IPS-18a (cell line): ENCODE data around the gene SLC31A1.
A peak's percentile ranks its signal among the peaks of the same experiment; 100 is the strongest.
"Not testable (repeated sequence)": the region's sequence is repeated elsewhere in the genome, so short reads cannot be mapped to it uniquely, and the experiment has no call there.

Source experiments
- H3K27ac ChIP-seq: one replicate; pipeline ENCODE4 v1.5.1; 2013; ENCODE audit warnings: low read length
- H3K27me3 ChIP-seq: one replicate; pipeline ENCODE4 v1.6.1; 2013; ENCODE audit warnings: mild to moderate bottlenecking, low read length; ENCODE audit not compliant: control insufficient read depth, insufficient read depth
- H3K36me3 ChIP-seq: one replicate; pipeline ENCODE4 v1.6.1; 2013; ENCODE audit warnings: low read depth, low read length; ENCODE audit not compliant: control insufficient read depth
- H3K4me1 ChIP-seq: one replicate; pipeline ENCODE4 v1.6.1; 2013; ENCODE audit warnings: low read depth, low read length; ENCODE audit not compliant: control insufficient read depth
- H3K4me3 ChIP-seq: one replicate; pipeline ENCODE4 v1.5.1; 2013; ENCODE audit warnings: low read length
- H3K9ac ChIP-seq: one replicate; pipeline ENCODE4 v1.6.1; 2013; ENCODE audit warnings: mild to moderate bottlenecking, low read length, moderate library complexity
- H3K9me3 ChIP-seq: one replicate; pipeline ENCODE4 v1.6.1; 2013; ENCODE audit warnings: low read depth, low read length; ENCODE audit not compliant: control insufficient read depth

Gene SLC31A1

DNA sequence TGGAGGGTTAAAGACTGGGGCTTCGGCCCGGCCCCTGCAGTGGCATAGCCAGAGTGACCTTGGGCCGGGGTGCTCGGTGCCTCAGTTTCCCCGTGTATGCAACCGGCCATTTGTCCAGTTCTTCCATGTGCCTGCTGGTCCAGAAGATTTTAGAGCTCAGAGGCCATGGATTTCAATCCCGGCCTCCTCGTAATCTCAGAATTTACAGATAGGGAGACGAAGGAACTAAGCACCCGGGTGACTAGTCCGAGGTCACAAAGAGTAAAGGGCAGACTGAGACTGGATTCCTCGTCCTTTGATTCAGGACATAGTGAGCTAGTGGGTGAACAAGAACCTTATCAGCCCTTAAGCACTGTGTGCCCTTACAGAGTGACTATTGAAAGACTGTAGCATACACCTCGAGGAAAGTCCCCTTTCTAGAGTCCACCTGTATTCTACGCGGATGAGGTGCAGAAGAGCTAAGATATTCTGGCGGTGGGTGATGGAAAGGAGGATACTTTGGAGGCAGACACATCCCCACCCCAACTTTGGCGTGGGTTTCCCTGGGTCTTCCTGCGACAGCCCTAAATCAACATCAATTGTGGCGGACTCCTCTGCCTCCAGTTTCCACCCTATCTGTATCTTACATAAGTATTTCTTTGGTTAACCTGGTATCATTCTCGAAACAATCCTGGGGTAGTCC lies 597 bp downstream of the SLC31A1 start:
- peak overlapping the region; percentile 67 for H3K9ac ChIP-seq
- H3K4me3 ChIP-seq: peak overlapping the region; percentile 97
- H3K27ac ChIP-seq: peak overlapping the region; percentile 46
- peaks cover 5% of the 10 kb centered on the region for H3K36me3 ChIP-seq
- H3K27me3 ChIP-seq: no peaks in the 10 kb centered on the region
- H3K4me1 ChIP-seq: peaks cover 13% of the 10 kb centered on the region
- H3K9me3 ChIP-seq: no peaks in the 10 kb centered on the region

GRCh38 chr9:113222482-113222841 lies 1.1 kb downstream of the SLC31A1 start:
- no peaks in the 10 kb centered on the region for H3K27me3 ChIP-seq
- H3K9me3 ChIP-seq: no peaks in the 10 kb centered on the region
- H3K4me1 ChIP-seq: peaks cover 13% of the 10 kb centered on the region
- H3K36me3 ChIP-seq: peaks cover 5% of the 10 kb centered on the region
- H3K4me3 ChIP-seq: peak overlapping the region; percentile 97
- H3K27ac ChIP-seq: no peak overlapping the region
- H3K9ac ChIP-seq: no peak overlapping the region

DNA sequence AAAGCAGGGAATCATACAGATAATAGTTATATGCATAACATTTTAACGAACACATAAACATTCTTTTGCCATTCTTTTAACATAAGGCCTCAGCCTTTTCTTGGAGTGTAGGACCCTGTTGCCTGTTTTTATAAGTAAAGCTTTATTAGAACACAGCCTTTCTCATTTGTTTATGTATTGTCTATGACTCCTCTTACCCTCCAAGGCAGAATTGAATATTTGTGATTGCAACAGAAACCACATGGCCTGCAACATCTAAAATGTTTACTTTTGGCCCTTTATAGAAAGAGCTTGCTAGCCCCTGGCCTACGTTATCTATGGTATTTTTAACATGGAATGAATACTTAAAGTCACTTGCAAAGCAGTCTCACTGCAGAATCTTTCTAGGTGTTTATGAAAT lies 2.6 kb downstream of the SLC31A1 start:
- no peaks in the 10 kb centered on the region for H3K27me3 ChIP-seq
- peaks cover 5% of the 10 kb centered on the region for H3K36me3 ChIP-seq
- H3K9ac ChIP-seq: no peak overlapping the region
- H3K27ac ChIP-seq: no peak overlapping the region
- no peak overlapping the region for H3K4me3 ChIP-seq
- no peaks in the 10 kb centered on the region for H3K9me3 ChIP-seq
- H3K4me1 ChIP-seq: peaks cover 13% of the 10 kb centered on the region

- no peak overlapping the region for H3K4me3 ChIP-seq
- H3K27me3 ChIP-seq: no peaks in the 10 kb centered on the region
- H3K27ac ChIP-seq: no peak overlapping the region
- no peaks in the 10 kb centered on the region for H3K9me3 ChIP-seq
- peaks cover 5% of the 10 kb centered on the region for H3K36me3 ChIP-seq
- no peak overlapping the region for H3K9ac ChIP-seq
- H3K4me1 ChIP-seq: peaks cover 3% of the 10 kb centered on the region
Observed at GRCh38 chr9:113227436-113227835, 6.1 kb downstream of the SLC31A1 start.

DNA sequence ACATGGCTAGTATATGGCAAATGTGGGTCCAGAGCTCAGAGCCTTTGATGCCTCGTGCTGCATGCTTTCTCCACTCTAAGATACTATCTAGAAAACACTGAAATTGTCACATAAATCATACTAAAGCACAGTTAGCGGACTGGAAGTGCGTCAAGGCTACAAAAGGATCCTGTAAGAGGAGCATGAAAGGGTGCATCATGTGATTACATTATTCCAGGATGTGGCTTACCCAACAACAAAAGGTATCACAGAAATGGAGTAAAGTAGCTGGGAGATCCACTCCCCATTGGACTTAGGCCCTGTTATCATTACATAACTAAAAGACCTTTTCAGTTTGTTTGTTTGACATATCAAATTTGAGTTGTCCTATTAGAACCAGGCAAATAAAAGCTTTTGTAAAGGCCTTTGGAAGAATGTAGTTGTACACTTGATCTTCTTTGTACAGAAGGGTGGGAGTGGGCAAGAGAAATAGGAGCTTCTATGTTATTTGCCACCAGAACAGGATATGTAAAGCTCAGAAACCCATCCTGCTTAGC lies 6.9 kb downstream of the SLC31A1 start:
- no peaks in the 10 kb centered on the region for H3K27me3 ChIP-seq
- peaks cover 5% of the 10 kb centered on the region for H3K36me3 ChIP-seq
- H3K9ac ChIP-seq: no peak overlapping the region
- no peak overlapping the region for H3K27ac ChIP-seq
- H3K4me1 ChIP-seq: no peaks in the 10 kb centered on the region
- H3K4me3 ChIP-seq: no peak overlapping the region
- H3K9me3 ChIP-seq: no peaks in the 10 kb centered on the region

DNA sequence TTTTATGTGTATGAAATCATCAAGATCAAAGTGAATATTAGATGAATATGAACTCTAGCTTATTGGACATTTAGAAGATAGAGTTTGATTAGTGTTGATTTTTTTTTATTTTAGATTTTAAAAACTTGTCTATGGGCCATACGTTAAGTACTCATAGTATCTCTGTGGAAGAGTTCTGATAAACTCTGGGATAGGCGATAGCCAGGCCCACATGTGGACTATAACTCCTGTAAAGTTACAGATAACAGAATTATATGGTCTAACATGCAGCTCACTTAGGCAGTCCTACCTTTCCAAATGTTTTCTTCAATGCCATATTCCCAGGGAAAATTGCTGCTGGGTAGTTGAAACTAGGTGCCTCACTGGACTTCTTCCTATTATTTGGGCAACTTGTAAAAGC lies 10.4 kb downstream of the SLC31A1 start:
- no peak overlapping the region for H3K27ac ChIP-seq
- no peak overlapping the region for H3K4me3 ChIP-seq
- H3K9me3 ChIP-seq: no peaks in the 10 kb centered on the region
- no peaks in the 10 kb centered on the region for H3K36me3 ChIP-seq
- no peaks in the 10 kb centered on the region for H3K27me3 ChIP-seq
- no peak overlapping the region for H3K9ac ChIP-seq
- no peaks in the 10 kb centered on the region for H3K4me1 ChIP-seq

- not testable (repeated sequence) for H3K27me3 ChIP-seq, H3K9me3 ChIP-seq, H3K4me3 ChIP-seq, H3K36me3 ChIP-seq, H3K9ac ChIP-seq, H3K4me1 ChIP-seq, H3K27ac ChIP-seq
Observed at GRCh38 chr9:113235701-113236255, 14.4 kb downstream of the SLC31A1 start.

- H3K4me1 ChIP-seq: no peaks in the 10 kb centered on the region
- H3K27ac ChIP-seq: no peak overlapping the region
- no peak overlapping the region for H3K9ac ChIP-seq
- H3K4me3 ChIP-seq: no peak overlapping the region
- no peaks in the 10 kb centered on the region for H3K36me3 ChIP-seq
- no peaks in the 10 kb centered on the region for H3K9me3 ChIP-seq
- no peaks in the 10 kb centered on the region for H3K27me3 ChIP-seq
Observed at GRCh38 chr9:113237026-113237425, 15.7 kb downstream of the SLC31A1 start.

- Histone ChIP-seq H3K27ac (no peak overlapping the region), H3K4me3 (no peak overlapping the region), H3K36me3 (no peaks in the 10 kb centered on the region), H3K4me1 (no peaks in the 10 kb centered on the region), H3K9me3 (no peaks in the 10 kb centered on the region), H3K9ac (no peak overlapping the region), H3K27me3 (no peaks in the 10 kb centered on the region)
Observed at GRCh38 chr9:113238202-113238858, 17.0 kb downstream of the SLC31A1 start.

GRCh38 chr9:113238859-113239232 lies 17.5 kb downstream of the SLC31A1 start:
- Histone ChIP-seq H3K27me3 (no peaks in the 10 kb centered on the region), H3K4me1 (no peaks in the 10 kb centered on the region), H3K27ac (no peak overlapping the region), H3K4me3 (no peak overlapping the region), H3K9me3 (no peaks in the 10 kb centered on the region), H3K36me3 (no peaks in the 10 kb centered on the region), H3K9ac (no peak overlapping the region)

DNA sequence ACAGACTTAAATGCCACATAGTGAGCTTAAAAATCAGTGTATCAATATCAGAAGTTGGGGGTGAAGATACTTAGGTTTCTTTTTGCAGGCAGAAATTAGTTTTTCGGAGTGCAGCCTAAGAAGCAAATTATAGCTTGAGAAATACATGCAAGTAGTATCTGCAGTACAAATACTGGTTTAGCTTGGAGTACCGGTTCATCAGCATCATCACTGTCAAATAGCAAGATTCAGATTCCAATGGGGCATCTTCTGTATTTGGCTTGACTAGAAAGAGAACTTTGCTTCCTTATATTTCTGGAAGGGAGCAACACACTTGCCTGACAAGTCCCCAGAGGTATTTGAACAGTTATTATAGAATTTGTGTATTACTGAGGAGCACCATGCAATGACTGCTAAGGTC lies 19.8 kb downstream of the SLC31A1 start:
- Histone ChIP-seq H3K27me3 (no peaks in the 10 kb centered on the region), H3K9me3 (no peaks in the 10 kb centered on the region), H3K4me1 (no peaks in the 10 kb centered on the region), H3K27ac (no peak overlapping the region), H3K9ac (no peak overlapping the region), H3K4me3 (no peak overlapping the region), H3K36me3 (no peaks in the 10 kb centered on the region)

DNA sequence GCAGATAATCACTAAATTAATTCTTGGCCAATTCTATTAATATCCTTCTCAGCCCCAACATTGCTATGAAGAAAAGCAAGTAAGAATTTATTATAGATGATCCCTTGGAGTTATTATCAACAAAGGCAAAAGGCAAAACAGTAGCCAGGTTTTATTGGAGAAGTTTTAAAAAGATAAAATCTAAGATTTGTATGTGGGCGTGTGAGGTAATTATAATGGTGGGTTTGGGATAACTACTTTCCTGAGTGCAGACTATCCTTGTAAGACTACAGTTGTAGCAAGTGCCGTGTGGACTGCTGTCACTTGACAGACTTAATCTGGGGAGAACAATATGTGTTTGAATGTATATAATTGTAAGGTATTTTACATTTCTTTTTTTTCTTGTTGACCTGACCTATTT lies 23.2 kb downstream of the SLC31A1 start:
- Histone ChIP-seq H3K4me3 (no peak overlapping the region), H3K9me3 (no peaks in the 10 kb centered on the region), H3K27me3 (no peaks in the 10 kb centered on the region), H3K36me3 (no peaks in the 10 kb centered on the region), H3K4me1 (no peaks in the 10 kb centered on the region), H3K27ac (no peak overlapping the region), H3K9ac (no peak overlapping the region)
